HG02870 (cell line): ENCODE measurements around the gene ACTN4.
A peak's percentile ranks its signal among the peaks of the same experiment; 100 is the strongest.

Experiments
- ATAC-seq: cut with Tn5 transposase; IDR thresholded peaks from one replicate; pipeline ENCODE4 v1.9.1; 2021; ENCODE audit warnings: mild to moderate bottlenecking, moderate library complexity; ENCODE audit not compliant: unreplicated experiment

The ACTN4 gene

GRCh38 chr19:38635483-38636399 lies 11.7 kb upstream of the ACTN4 start:
- ATAC-seq: no peak

- no peak for ATAC-seq
Measured at GRCh38 chr19:38638461-38638860, 9.0 kb upstream of the ACTN4 start.

- no peak for ATAC-seq
Measured at GRCh38 chr19:38639679-38640078, 7.8 kb upstream of the ACTN4 start.

- no peak for ATAC-seq
Measured at GRCh38 chr19:38640368-38640767, 7.1 kb upstream of the ACTN4 start.

- ATAC-seq: no peak
Measured at GRCh38 chr19:38642176-38642575, 5.3 kb upstream of the ACTN4 start.

GRCh38 chr19:38644719-38645118 lies 2.7 kb upstream of the ACTN4 start:
- no peak for ATAC-seq

GRCh38 chr19:38647966-38648768 lies 718 bp downstream of the ACTN4 start:
- ATAC-seq: no peak

- ATAC-seq: no peak
Measured at GRCh38 chr19:38648769-38649304, 1.4 kb downstream of the ACTN4 start.

GRCh38 chr19:38649305-38650171 lies 2.1 kb downstream of the ACTN4 start:
- ATAC-seq: no peak

- ATAC-seq: no peak
Measured at GRCh38 chr19:38650172-38650775, 2.8 kb downstream of the ACTN4 start.

GRCh38 chr19:38650911-38651584 lies 3.6 kb downstream of the ACTN4 start:
- ATAC-seq: no peak

- no peak for ATAC-seq
Measured at GRCh38 chr19:38653028-38653571, 5.7 kb downstream of the ACTN4 start.

GRCh38 chr19:38654628-38655055 lies 7.2 kb downstream of the ACTN4 start:
- ATAC-seq: no peak

GRCh38 chr19:38655148-38655824 lies 7.8 kb downstream of the ACTN4 start:
- ATAC-seq: peak; percentile 48

GRCh38 chr19:38656171-38656981 lies 8.9 kb downstream of the ACTN4 start:
- ATAC-seq: no peak

GRCh38 chr19:38657633-38658222 lies 10.3 kb downstream of the ACTN4 start:
- no peak for ATAC-seq

GRCh38 chr19:38658462-38659306 lies 11.2 kb downstream of the ACTN4 start:
- no peak for ATAC-seq
